SK-N-MC (cell line): ENCODE measurements around the gene SPDYE1.
"Not testable (repeated sequence)": the region's sequence is repeated elsewhere in the genome, so short reads cannot be mapped to it uniquely, and the experiment has no call there.

Experiments used
- EZH2 ChIP-seq: fragments of 200-600 bp; sonication (generic); IDR thresholded peaks from one replicate; pipeline ENCODE4 v1.6.1; 2017; ENCODE audit warnings: antibody characterized with exemption
- FOXP2 ChIP-seq: optimal IDR thresholded peaks from 2 replicates; pipeline ENCODE3; 2011; ENCODE audit warnings: mild to moderate bottlenecking, moderate library complexity; ENCODE audit not compliant: insufficient read depth; ENCODE audit errors: extremely low read length, control extremely low read depth
- POLR2AphosphoS5 ChIP-seq: IDR thresholded peaks from 2 replicates; pipeline ENCODE4 v1.6.1; 2012; ENCODE audit warnings: mild to moderate bottlenecking, low read depth, low read length, borderline replicate concordance

- not testable (repeated sequence) for TF ChIP-seq POLR2AphosphoS5, EZH2, FOXP2
Measured at GRCh38 chr7:43970698-43971097, 27.0 kb upstream of the SPDYE1 start.
